AG09319 (cell line): ENCODE measurements around the gene GLIS1.

Source experiments
- DNase-seq: peaks from one replicate; pipeline ENCODE4 v3.0.0-alpha.2; 2010; ENCODE audit warnings: low read depth; ENCODE audit errors: extremely low read depth
- CTCF ChIP-seq: IDR thresholded peaks from 2 replicates; pipeline ENCODE4 v1.5.1; 2011; ENCODE audit warnings: low read depth, mild to moderate bottlenecking, inconsistent platforms, low read length, moderate library complexity

The GLIS1 gene

DNA sequence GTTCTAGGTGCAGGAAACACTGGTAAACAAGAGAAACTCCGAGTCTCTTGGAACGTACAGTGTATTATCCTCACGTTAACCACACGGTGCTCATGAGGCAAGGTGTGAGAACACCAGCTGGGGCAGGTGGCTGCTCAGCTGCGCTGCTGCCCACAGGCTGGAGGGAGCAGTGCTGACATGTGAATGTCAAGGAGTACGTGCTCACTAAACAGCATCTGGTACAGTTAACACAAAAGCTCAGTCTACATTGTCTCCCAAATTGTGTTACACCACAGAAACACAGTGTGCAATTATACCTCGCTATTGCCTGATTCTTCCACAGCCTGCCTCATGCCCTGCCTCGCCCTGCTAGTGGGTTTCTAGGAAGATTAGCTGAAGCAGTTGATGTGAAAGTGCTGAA lies 138.4 kb downstream of the GLIS1 start:
- no peak for TF ChIP-seq CTCF
- DNase-seq: no peak

DNA sequence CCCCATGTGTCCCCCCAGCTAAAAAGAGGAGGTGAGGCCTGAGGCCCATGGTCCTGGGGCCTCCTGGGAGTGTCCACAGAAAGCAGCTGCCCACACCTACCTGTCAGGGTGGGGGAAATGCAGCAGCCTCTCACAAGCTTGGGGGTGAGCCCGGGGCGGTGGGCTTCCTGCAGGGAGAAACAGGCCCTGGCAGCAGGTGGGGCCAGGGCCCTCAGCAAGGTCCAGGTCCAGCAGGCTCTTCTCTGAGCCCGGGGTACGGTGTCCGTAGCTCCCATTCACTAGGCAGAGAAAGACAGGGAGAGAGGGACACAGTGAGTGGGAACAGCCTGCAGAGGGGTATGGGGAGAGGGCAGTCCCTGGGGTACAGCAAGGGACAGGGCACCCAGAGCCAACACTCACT lies 139.0 kb downstream of the GLIS1 start:
- no peak for TF ChIP-seq CTCF
- DNase-seq: no peak

GRCh38 chr1:53599481-53599880 lies 139.5 kb downstream of the GLIS1 start:
- TF ChIP-seq CTCF: no peak
- no peak for DNase-seq

- no peak for DNase-seq
These were observed 140.0 kb downstream of the GLIS1 start for GRCh38 chr1:53598966-53599365.

DNA sequence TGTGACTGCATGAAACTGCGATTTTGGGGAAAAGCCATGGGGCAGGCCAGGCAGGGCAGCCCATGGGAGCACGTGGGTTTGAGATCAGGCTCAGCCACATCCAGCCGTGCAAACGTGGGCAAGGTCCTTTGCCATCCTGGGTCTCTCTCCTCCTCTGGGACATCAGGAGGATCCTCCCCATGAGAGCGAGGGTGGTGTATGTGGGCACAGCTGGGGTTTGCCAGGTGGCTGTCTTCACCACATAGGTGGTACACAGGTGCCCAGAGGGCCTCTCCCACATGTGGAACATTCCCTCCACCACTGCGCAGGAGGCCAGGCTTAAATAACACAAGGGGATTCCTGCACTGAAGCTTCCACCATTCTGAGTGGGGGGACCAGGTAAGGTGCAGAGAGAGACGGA lies 143.1 kb downstream of the GLIS1 start:
- no peak for DNase-seq
- TF ChIP-seq CTCF: no peak

More at GRCh38 chr1:53598966-53599365, 140.0 kb downstream of the GLIS1 start:
- no peak for TF ChIP-seq CTCF

DNA sequence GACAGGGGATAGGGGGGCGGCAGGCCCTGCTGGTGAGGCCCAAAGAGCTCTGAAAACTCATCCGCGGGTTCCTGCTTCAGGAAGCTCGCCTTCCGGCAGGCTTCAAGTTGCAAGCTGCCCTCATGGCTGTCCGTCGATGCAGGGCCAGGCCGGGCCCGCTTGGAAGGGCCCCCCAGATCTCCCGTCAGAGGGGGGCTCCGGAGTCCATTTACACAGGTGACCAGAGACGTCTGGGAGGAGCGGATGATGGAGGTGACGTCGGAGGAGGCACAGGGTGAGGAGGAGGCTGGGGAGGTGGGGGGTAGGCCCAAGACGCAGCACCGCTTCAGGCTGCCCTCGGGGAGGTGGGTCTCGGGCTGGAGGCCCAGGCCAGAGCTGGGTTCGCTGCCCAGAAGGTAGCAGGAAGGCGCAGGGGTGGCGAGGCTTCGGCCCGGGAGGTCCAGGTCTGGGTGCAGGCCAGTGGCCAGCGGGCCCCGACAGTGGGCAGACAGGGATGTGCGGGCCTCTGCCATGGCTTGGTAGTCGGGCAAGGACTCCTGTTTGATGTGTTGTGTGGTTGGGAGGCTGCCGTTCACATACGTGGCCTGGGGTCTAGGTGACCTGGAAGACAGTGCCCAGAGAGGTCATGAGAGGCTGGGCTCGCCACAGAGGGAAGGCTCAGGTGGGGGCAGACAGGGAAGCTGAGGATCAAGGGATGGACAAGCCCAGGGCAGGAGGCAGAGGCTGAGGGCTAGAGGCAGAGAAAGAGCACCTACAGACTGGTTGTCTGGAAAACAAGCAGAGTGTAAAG lies 144.4 kb downstream of the GLIS1 start:
- no peak for DNase-seq
- TF ChIP-seq CTCF: no peak

- DNase-seq: no peak
- no peak for TF ChIP-seq CTCF
These were observed 145.1 kb downstream of the GLIS1 start for GRCh38 chr1:53593758-53594380.
